Fibroblast of skin of left biceps (primary cell): ENCODE measurements around the gene CCNQ.
A peak's percentile ranks its signal among the peaks of the same experiment; 100 is the strongest.
"Not testable (repeated sequence)": the region's sequence is repeated elsewhere in the genome, so short reads cannot be mapped to it uniquely, and the experiment has no call there.

Experiments used
- DNase-seq, 2 experiments: peaks; one replicate each; pipeline ENCODE4 v3.0.0-alpha.2; 2013; ENCODE audit warnings: low read depth in 2 of 2

The CCNQ gene

DNA sequence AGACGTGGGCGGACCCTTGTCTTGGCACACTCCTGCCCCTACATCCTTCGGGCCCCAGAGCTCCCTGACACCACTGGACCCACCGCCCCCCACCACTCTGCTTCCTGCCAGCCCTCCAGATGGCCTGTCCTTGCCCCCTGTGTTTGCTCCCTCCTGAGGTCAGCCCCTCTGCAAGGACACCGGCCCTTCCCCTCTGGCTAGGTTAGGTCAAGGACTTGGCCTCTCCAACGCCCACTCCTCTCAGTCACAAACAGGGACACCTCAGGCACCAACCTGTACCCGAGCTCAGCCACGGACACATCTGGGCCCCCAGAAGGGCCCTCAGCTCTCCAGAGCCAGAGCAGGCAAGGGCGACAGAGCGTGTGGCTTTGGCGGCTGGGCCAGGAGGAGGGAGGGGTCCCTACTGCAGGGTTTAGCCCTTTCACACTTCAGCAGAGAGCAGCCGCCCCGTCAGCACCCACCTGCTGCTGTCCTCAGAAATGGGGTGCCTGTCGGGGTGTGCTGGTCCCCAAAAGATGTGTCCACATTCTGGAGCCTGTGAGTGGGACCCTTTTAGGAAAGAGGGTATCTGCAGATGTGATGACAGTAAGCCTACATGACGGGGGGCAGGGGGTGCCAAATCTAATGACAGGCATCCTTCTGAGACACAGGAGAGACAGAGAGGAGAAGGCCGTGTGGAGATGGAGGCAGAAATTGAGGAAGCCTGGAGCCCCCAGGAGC is 24.5 kb upstream of the CCNQ start:
- DNase-seq: no peak

DNA sequence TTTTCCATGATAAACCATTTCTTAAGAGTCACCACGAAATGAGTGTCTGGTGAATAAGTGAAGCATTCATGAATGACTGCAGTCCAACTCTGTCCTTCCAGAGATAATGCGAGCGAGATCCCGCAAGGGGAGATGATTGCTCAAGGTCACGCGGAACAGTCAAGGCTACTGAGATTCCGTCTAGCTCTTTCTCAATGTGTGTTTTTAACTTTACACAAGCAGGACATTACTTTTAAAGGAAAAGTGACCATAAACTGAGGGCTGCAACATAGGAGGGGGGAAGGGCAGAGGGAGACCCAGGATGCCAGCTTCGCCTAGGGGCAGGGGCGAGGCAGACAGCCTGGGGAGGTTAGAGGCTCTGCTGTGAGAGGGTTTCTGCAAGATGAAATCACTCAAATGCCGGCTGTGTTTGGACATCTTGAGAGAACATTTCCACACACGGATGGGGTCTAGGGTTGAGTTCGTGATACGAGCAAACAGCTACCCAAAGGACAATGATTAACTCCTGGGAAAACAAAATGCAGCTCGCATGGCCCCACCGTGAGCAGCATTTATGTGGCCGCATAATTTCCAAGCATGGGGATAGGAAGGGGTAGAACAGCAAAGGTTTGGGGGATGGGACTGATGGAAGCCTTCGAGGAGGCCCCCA is 23.8 kb upstream of the CCNQ start:
- DNase-seq: no peak

DNA sequence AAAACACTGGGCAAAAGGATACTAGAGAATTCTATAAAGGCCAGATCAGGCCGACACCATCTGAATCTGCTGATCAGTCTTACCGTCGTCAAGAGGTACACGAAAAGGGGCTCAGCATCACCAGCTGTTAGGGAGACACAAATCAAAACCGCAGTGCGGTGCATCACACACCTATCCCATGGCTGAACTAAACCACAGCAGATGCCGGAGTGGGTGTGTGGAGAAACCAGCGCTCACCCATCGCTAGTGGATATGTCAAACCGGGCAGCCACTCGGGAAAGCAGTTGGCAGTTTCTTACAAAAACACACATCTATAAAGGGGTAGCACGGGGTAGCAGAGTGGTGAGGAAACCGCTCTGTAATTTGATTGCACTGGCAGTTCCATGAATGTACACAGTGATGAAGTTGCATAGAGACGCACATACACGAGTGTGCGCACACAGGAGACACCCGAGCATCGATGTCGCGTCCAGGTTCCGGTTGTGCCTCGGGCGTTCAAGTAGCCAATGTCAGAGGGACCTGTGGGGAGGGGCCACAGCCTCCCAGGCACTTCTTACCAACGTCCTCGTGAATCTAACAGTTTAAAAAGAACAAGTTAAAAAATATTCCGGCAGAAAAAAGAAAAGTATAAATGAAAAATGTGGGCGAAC is 23.1 kb upstream of the CCNQ start:
- DNase-seq: no peak

DNA sequence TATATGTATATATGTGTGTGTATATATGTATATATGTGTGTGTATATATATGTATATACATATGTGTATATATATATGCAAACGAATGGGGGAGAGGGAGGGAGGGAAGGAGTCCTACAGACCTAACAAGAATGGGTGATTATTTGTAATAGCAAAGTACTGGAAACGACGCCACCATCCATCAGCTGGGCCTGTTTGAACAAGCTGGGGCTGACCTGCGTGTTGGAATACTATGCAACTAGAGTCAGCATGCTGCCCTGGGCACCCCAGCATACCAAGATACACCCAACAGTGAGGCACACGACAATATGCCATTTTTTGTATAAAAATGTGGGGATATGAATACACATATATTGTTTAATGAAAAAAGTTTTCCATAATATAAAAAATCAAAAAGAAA is 21.6 kb upstream of the CCNQ start:
- DNase-seq: no peak

DNA sequence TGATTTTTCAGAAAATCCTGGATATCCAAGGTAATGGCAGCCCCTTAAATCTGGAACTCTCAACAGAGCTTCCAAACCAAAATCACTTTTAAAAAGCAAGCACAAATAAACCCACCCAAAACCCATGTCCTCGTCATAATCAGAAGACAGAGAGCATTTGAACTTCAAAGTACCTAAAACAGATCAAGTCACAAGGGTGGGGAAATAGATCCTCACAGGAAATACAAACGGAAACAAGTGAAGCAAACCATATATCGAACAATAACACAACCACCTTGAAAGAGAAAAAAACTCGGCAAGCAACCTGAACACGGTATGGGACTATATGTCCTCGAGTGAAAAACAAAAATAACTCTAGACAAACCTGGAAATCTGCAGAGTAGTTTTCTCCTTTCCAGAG is 15.9 kb upstream of the CCNQ start:
- no peak for DNase-seq

DNA sequence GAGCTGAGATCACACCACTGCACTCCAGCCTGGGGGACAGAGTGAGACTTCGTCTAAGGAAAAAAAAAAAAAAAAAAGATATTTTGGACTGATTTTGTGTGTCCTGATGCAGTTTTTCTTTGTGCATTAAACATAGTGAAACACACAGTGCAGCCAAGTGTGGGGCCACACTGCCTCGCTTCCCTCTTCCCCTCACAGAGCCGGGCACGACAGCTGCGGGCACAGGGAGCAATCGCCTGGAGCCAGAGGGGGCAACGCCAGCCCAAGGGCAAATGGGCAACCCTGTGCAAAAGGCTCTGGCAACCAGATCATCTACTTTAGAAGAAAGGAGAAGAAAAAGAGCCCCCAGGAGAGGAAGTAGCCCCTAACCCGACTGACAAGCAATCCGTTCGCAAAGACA is 13.5 kb upstream of the CCNQ start:
- DNase-seq: no peak

DNA sequence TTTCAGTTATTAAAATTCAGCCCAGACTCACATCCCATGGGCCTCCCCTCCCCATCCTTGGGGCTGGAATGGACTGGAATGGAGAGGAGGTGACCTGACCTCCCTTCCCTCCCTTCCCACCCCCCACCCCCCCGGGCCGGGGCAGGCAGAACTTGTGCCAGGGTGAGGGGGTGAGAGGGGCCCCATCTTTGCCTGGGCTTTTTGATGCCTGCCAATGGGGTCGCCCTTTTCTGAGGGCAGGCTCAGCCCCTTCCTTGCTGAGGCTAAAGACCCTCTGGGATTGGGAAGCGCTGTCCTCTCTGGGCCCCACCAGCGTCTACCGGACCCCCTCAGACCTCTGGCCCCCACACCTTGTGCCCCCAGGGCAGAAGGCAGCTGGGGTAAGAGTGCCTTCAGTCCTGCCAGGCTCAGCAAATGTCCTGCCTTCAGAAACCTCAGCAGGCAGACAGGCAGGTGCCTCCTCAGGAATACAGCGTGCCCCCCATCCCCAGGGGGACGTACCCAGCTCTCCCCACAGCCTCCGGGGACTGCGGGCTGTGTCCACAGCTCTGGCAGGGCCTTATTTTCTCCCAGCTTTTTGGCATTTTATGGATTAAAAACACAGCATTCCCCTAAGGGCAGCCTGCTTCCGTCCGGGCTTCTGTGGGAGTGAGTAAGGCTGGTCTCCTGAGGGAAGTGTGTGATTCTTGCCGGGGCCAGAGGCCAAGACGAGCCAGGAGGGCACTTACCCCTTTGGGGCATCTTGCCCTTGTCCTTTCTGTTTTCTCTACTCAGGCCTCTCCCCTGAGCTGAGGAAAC is 12.6 kb upstream of the CCNQ start:
- DNase-seq: no peak

DNA sequence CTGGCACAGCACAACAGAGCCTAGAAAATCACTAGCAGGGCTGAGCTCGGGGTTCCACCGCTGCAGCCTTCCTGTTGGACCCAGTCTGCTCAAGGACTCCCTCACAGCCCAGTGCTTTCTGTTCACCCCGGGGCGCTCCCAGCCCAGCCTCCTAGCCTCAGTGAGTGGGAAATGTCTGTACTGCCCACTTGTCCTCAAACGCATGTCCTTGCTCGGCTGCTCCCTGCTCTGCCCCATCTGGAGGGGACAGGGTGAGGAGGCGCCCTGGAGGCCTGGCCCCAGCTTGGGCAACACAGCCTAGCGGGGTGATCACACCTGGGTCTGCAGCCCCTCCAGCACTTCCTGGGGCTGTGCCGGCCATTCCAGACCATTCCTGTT is 11.9 kb upstream of the CCNQ start:
- no peak for DNase-seq

DNA sequence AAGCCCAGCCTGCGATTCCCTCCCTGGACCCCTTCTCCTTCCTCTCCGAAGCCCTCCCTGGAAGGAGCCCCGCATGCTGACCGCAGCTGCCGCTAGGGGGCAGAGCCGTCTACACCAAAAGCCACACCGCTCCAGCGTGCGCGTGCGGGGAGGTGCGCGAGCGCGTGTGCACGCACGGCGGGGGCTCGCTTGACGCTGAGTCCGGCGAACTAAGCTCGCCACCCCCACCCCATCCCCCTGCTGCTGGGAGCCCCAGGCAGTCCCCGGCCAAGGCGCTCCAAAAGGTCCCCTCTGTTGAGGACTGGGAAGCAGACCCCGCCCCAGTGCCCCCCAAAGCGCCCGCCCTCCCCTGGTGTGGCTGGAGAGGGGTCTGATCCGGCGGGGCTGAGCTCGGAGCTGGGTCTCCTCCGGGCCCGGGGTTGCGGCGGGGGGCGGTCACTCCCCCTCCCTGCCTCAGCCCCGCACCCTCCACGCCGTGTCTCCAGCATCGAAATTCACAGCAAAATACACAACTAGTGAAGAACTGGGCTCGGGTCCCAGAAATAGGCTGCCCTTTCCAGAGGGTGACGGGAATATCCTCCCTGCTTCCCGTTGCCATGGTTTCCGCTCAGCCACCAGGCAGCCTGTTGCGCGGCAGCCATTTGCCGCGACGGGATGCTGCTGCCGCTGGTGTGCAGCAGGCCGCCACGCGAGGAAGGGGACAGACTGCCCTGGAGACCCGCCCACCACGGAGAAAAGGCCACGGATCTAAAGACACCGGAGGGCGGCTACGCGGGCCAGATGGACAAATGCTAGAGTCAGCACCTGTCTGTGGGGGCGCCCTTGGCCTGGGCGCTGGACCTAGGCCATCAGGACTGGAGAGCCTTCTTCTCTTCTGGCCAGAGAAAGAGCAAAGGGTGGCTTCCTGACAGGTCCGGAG is 11.2 kb upstream of the CCNQ start:
- peak; percentile 38 to 39 for DNase-seq

DNA sequence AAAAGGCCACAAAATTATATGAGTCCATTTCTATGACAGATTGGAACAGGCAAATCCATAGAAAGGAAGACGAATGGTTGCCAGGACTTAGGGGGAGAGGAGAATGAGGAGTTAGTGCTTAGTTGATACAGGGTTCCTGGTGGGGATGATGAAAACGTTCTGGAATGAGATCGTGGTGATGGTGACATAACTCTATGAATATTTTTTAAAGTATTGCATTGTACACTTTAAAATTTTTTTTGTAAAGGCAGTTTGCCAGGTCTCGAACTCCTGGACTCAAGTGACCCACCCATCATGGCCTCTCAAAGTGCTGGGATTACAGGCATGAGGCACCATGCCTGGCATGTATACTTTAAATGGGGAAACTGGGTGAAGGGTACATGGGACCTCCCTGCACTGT is 9.9 kb upstream of the CCNQ start:
- DNase-seq: no peak

DNA sequence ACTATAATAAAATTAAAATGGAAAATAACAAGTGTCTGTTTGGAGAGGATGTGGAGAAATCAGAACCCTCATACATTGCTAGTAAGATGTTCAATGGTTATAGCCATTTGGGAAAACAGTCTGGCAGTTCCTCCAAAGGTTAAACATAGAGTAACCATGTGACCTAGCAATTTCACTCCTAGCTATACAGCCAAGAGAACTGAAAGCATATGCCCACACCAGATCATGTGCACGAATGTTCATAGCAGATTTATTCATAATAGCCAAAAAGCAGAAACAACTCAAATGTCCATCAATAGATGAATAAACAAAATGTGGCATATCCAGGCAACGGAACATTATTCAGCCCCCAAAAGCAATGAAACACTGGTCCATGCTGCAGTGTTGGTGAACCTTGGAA is 9.4 kb upstream of the CCNQ start:
- no peak for DNase-seq

DNA sequence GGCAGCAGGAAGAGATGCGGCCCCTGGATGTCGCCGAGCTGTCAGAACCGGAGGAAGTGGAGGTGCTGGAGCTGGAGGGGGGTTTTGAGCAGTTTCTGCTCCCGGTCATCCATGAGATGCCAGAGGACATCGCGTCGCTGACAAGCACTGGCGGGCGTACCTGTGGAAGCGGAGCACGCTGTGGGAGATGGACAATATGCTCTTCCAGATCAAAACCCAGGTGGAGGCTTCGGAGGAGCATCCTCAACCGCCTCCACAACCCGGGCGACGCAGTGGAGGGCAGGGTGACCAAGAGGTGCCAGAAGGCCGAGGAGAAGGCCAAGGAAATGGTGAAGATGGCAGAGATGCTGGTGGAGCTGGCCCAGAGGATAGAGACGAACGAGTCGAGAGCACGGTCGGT is 7.6 kb upstream of the CCNQ start:
- DNase-seq: no peak

DNA sequence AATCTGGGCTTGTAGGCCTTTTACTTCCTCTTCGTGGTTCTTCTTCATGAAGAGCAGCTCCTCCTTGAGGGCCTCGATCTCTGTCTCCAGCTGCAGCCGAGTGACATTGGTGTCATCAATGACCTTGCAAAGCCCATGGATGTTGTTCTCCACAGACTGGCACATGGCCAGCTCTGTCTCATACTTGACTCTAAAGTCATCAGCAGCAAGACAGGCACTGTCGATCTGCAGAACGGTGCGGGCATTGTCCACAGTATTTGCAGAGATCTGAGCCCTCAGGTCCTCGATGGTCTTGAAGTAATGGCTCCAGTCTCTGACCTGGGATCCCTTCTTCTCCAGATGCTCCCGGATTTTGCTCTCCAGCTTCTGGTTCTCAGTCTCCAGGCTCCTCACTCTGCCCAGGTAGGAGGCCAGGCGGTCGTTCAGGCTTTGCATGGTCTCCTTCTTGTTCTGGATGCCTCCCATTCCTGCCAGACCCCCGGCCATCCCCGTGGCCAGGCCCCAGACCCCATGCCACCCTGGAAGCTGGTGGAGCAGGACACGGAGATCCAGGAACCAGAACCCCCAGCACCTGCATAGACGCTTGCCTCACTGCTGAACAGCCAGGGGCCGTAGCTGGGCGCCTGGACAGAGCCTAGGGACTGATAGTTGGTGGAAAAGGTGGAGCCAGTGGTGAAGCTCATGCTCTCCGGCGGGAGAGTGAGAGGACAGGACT is 5.9 kb upstream of the CCNQ start:
- DNase-seq: not testable (repeated sequence)

DNA sequence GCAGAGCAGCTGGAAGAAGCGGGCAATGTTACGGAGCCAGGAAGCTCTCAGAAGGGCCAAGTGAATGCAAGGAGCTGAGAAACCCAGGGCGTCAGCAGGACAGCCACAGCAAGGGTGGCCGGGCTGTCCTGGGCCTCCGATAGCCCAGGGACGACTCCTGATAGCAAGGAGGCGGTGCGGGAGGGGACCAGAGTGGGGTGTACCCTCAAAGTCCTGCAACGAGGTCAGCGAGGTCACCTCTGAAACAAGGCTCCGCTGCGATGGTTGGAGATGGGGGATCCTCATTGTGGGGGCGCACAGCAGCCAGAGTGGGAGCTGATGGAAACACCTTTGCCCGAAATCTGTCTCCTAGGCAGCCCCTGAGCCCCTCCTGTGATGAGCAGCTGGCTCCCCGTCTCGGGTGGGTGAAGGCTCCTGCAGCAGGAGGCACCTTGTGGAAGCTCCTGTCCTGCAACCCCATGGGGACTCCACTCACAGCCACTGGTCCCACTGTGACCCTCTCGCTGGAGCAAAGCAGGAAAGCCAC is 4.3 kb upstream of the CCNQ start:
- no peak for DNase-seq

DNA sequence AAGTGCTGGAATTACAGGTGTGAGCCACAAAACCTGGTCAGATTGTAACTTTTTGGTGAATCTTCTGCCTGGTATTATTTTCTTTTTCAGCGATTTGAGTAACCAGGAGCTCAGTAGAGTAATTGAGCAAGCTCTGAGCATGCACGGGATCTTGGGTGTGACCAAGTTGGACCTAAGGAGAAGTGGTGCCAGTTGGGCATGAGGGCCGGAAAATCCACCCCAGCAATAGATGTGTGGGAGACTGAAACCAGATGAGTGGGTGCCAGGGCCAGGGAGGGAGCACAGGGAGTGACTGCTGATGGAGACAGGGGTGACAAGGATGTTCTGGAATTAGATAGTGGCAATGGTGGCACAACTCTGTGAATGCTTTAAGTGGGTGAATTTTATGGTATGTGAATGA is 3.7 kb upstream of the CCNQ start:
- no peak for DNase-seq

DNA sequence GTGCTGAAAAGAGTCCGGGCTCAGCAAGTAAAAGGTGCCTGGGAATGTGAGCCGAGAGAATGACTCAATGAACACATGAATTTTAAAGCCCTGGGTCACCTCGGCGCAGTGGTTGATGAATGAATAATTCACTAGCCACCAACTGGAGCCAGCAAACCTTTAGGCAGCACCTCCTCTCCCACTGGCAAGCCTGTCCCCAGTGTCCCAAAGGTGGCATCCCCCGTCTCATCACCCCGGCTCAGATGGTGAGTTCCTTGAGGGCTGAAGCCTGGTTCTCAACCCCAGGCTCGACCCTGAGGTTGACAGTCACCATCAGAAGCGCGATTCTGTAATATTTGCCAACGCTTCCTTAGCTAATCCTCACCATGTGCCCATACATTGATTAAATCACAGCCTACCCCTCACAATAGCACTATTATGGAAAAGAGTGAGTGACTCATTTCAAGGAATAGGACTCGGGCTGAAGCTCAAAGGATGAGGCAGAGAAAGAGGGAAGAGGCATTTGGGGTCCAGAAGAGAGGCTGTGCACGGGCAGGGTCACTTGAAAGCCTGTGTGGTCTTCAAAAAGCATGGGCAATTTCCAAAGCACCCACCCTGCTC is 2.7 kb upstream of the CCNQ start:
- no peak for DNase-seq

DNA sequence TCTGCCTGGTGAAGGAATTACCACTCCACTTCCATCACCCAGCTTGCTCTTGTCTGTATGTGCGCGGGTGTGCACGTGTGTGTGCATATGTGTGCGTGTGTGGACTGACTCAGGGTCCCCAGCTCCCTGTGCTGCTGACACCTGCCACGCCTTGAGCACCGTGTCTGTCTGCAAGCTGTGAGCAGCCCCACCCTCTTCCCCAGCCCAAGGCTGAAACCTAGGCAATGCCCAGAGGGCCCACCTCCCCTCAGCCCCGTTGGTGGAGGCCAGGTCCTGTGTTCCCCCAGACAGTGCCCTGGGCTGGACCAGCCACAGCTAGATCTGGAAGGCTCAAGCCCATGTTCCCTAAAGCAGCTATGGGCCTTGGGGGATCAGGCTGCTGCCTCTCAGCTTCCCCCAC is 2.0 kb upstream of the CCNQ start:
- DNase-seq: no peak

DNA sequence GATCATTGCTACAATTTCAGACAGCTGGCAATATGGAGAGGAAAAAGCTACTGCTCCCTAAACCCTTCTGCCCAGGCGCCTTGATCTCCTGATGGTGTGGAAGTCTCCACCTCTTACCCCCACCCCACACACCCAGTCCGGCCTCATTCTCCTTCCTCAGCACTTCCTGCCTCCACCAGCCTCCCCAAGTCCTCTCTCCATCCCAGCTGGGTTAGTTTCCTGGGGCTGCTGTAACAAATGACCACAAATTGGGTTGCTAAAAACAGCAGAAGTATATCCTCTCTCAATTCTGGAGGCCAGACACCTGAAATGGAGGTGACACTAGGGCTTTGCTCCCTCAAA is 1.1 kb upstream of the CCNQ start:
- no peak for DNase-seq

DNA sequence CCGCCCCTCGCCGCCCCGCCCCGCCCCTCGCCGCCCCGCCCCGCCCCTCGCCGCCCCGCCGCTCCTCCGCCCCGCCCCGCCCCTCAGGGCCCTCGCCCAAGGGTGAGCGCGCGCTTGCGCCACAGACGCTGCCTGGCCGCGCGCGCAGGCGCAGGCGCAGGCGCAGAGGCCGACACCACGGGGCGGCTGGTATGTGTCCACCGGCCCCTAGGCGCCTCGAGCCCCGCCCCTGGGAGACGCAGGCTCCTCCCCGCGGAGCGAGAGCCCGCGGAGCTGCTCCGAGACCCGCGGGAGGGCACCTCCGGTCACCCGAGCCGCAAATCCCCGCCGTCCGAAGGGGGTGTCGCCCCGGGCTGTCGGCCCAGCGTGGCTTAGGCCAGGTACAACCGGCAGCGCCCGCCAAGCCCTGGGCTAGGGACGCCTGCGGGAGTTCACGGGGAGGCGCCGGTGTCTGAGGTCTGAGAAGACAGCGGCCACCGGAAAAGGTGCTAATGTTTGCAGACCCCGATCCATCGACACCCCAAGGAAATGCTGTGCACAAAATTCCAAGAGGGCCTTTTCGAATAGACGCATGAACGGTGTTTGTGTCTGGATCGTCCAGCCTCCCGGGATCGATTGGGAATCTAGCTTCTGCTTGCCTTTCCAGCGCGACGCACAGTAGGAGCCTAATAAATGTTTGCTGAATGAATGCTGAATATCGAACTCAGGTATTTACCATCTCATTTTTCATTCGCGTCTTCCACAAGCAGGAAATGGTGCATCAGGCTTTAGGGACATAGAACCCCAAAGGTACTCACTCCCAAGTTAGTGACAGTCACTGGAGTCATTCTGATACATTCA is 473 bp upstream of the CCNQ start:
- DNase-seq: peak; percentile 65 to 71
